GM23338 (cell line): Measurements from ENCODE around the gene SUMF1. TPM values are rescaled to one million over a fixed set of nuclear protein-coding genes. Genes with fewer than 3 reads are reported as not detected.

Experiments
- ATAC-seq: fragments of 200-7000 bp; cut with Tn5 transposase; 3 replicates; pipeline ENCODE4 v1.9.1; 2020
- DNase-seq: peaks from one replicate; pipeline ENCODE4 v3.0.0-alpha.2; 2015; ENCODE audit warnings: low spot score
- H2AFZ ChIP-seq: fragments of 200-600 bp; sonication (generic); 2 replicates; pipeline ENCODE4 v1.8.0; 2016; ENCODE audit warnings: antibody characterized with exemption, mild to moderate bottlenecking, moderate library complexity
- H3F3A ChIP-seq: fragments of 200-600 bp; sonication (generic); replicated peaks from 2 replicates; pipeline ENCODE4 v1.8.0; 2017; ENCODE audit warnings: antibody characterized with exemption, mixed run types, low read depth
- H3K27ac ChIP-seq: fragments of 200-600 bp; sonication (generic); 2 replicates; pipeline ENCODE4 v1.6.1; 2016; ENCODE audit warnings: low read depth
- H3K27me3 ChIP-seq: fragments of 200-600 bp; sonication (generic); 2 replicates; pipeline ENCODE4 v1.8.0; 2016; ENCODE audit warnings: mild to moderate bottlenecking, mixed run types, moderate library complexity; ENCODE audit not compliant: insufficient read depth
- H3K36me3 ChIP-seq: fragments of 200-600 bp; sonication (generic); 2 replicates; pipeline ENCODE4 v1.8.0; 2016; ENCODE audit warnings: mild to moderate bottlenecking; ENCODE audit not compliant: insufficient read depth
- H3K4me1 ChIP-seq: fragments of 200-600 bp; sonication (generic); 2 replicates; pipeline ENCODE4 v1.8.0; 2016; ENCODE audit warnings: mild to moderate bottlenecking, moderate library complexity; ENCODE audit not compliant: insufficient read depth
- H3K4me2 ChIP-seq: fragments of 200-600 bp; sonication (generic); 2 replicates; pipeline ENCODE4 v1.7.1; 2017; ENCODE audit warnings: mixed run types
- H3K4me3 ChIP-seq: fragments of 200-600 bp; sonication (generic); 2 replicates; pipeline ENCODE4 v1.6.1; 2016; ENCODE audit warnings: mixed run types
- H3K79me2 ChIP-seq: fragments of 200-600 bp; sonication (generic); replicated peaks from 2 replicates; pipeline ENCODE4 v1.8.0; 2017; ENCODE audit warnings: mild to moderate bottlenecking; ENCODE audit not compliant: insufficient read depth
- H3K9me2 ChIP-seq: fragments of 200-600 bp; sonication (generic); 2 replicates; pipeline ENCODE4 v1.8.0; 2017; ENCODE audit not compliant: insufficient read depth
- H4K20me1 ChIP-seq: fragments of 200-600 bp; sonication (generic); replicated peaks from 2 replicates; pipeline ENCODE4 v1.8.0; 2017; ENCODE audit warnings: mild to moderate bottlenecking; ENCODE audit not compliant: insufficient read depth
- H3K27ac Mint-ChIP-seq: 2 replicates; pipeline ENCODE4 v1.8.0; 2020; ENCODE audit warnings: inconsistent platforms, mild to moderate bottlenecking, moderate library complexity, mixed read lengths
- H3K27me3 Mint-ChIP-seq: 3 replicates; pipeline ENCODE4 v1.8.0; 2022; ENCODE audit warnings: low read depth, mild to moderate bottlenecking, moderate library complexity, mixed read lengths, inconsistent platforms; ENCODE audit not compliant: insufficient read depth, poor library complexity
- H3K36me3 Mint-ChIP-seq: 3 replicates; pipeline ENCODE4 v1.8.0; 2021; ENCODE audit warnings: low read depth, mild to moderate bottlenecking, inconsistent platforms, moderate library complexity, mixed read lengths
- H3K4me1 Mint-ChIP-seq: 3 replicates; pipeline ENCODE4 v1.8.0; 2020; ENCODE audit warnings: mild to moderate bottlenecking, inconsistent platforms, mixed read lengths
- H3K4me3 Mint-ChIP-seq: 3 replicates; pipeline ENCODE4 v1.8.0; 2021; ENCODE audit warnings: moderate library complexity, mild to moderate bottlenecking, inconsistent platforms, mixed read lengths
- H3K9me3 Mint-ChIP-seq: 3 replicates; pipeline ENCODE4 v1.8.0; 2020; ENCODE audit warnings: moderate library complexity, mild to moderate bottlenecking, inconsistent platforms, mixed read lengths
- CREB1 ChIP-seq: fragments of 250-450 bp; sonication (Bioruptor Pico); IDR thresholded peaks from 2 replicates; pipeline ENCODE4 v1.5.0; 2020; ENCODE audit warnings: low read depth, mild to moderate bottlenecking, moderate library complexity
- JUNB ChIP-seq: IDR thresholded peaks from one replicate; pipeline ENCODE4 v1.6.1; 2016; ENCODE audit warnings: antibody characterized with exemption; ENCODE audit not compliant: unreplicated experiment
- NANOG ChIP-seq: IDR thresholded peaks from 2 replicates; pipeline ENCODE4 v1.6.1; 2016; ENCODE audit warnings: antibody characterized with exemption, borderline replicate concordance
- POLR2AphosphoS5 ChIP-seq: IDR thresholded peaks from 2 replicates; pipeline ENCODE4 v1.6.1; 2016; ENCODE audit warnings: antibody characterized with exemption, low read depth
- STAT1 ChIP-seq: IDR thresholded peaks from one replicate; pipeline ENCODE4 v1.6.1; 2016; ENCODE audit warnings: antibody characterized with exemption; ENCODE audit not compliant: unreplicated experiment
- ZNF114 ChIP-seq: fragments of 250-450 bp; sonication (Bioruptor Pico); IDR thresholded peaks from 2 replicates; pipeline ENCODE4 v1.5.0; 2020; ENCODE audit warnings: mild to moderate bottlenecking, moderate library complexity
- ZNF331 ChIP-seq: fragments of 250-450 bp; sonication (Bioruptor Pico); IDR thresholded peaks from 2 replicates; pipeline ENCODE4 v1.5.0; 2020; ENCODE audit warnings: low read depth, mild to moderate bottlenecking, moderate library complexity
- polyA plus RNA-seq: library from polyadenylated mRNA; unstranded; fragments of >200 nt; fragmentation: Nextera tagmentation; extraction: Ambion mirVana; gene quantifications from 2 replicates; pipeline ENCODE4 v1.2.1, GENCODE V29; 2016
- total RNA-seq: library from RNA; depleted of rRNA; stranded (reverse); fragments of >200 nt; shearing (Covaris generic); gene quantifications from 2 replicates; pipeline ENCODE4 v1.2.3, GENCODE V29; 2014
- TF ChIP-seq, protein P1 (sequence below), 2 experiments: fragments of 200-600 bp in 1 of 2; sonication (generic) in 1 of 2; conservative IDR thresholded peaks; 2 replicates each; pipeline versions ENCODE4 v1.5.1 to v1.6.1; 2016 to 2017; ENCODE audit warnings: antibody characterized with exemption in 2 of 2, low read depth in 2 of 2, mild to moderate bottlenecking in 2 of 2, moderate library complexity in 1 of 2
- TF ChIP-seq, protein P2 (sequence below): IDR thresholded peaks from 2 replicates; pipeline ENCODE4 v1.6.1; 2016; ENCODE audit warnings: antibody characterized with exemption
- TF ChIP-seq, protein P3 (sequence below): IDR thresholded peaks from one replicate; pipeline ENCODE4 v1.6.1; 2018; ENCODE audit warnings: antibody characterized with exemption; ENCODE audit not compliant: unreplicated experiment

The SUMF1 gene
- total and polyA plus RNA-seq, 2 experiments from 2014 or later: 6.9 to 20.3 TPM

DNA sequence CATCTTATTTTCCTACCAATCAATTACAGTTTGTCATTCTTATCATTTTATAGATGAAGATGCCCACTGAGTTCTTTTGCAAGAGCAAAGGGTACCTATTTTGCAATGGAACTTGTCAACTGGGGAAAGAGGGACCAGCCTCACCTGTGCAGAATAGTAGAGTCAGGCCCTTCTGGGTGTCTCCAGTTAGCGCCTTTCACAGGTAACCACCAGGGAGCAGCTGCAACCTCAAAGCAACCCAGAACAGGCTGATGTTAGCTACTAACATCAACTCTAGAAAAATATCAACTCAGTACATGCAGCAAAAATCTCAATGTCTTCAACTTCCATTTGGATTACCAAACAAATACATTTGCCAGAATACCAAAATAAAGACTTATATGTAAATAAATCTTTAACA, 47.1 kb downstream of the SUMF1 start:
- Histone ChIP-seq H2AFZ (no peak overlapping the region), H3K27me3 (no peaks in the 10 kb centered on the region), H3K4me3 (no peak overlapping the region), H3K9me2 (no peaks in the 10 kb centered on the region), H3K27ac (no peak overlapping the region), H3K79me2 (no peaks in the 10 kb centered on the region), H3F3A (no peaks in the 10 kb centered on the region), H3K36me3 (peaks cover 5% of the 10 kb centered on the region; the same call in 1 of the 2 replicates), H4K20me1 (no peaks in the 10 kb centered on the region), H3K4me1 (no peaks in the 10 kb centered on the region), H3K4me2 (no peak overlapping the region)
- ATAC-seq (peak; percentile 59), DNase-seq (peak; percentile 17)
- H3K27ac Mint-ChIP-seq: no peak overlapping the region
- H3K9me3 Mint-ChIP-seq: no peaks in the 10 kb centered on the region
- no peak overlapping the region for H3K4me3 Mint-ChIP-seq
- no peaks in the 10 kb centered on the region for H3K4me1 Mint-ChIP-seq
- no peaks in the 10 kb centered on the region for H3K36me3 Mint-ChIP-seq
- TF ChIP-seq, protein P1, sequence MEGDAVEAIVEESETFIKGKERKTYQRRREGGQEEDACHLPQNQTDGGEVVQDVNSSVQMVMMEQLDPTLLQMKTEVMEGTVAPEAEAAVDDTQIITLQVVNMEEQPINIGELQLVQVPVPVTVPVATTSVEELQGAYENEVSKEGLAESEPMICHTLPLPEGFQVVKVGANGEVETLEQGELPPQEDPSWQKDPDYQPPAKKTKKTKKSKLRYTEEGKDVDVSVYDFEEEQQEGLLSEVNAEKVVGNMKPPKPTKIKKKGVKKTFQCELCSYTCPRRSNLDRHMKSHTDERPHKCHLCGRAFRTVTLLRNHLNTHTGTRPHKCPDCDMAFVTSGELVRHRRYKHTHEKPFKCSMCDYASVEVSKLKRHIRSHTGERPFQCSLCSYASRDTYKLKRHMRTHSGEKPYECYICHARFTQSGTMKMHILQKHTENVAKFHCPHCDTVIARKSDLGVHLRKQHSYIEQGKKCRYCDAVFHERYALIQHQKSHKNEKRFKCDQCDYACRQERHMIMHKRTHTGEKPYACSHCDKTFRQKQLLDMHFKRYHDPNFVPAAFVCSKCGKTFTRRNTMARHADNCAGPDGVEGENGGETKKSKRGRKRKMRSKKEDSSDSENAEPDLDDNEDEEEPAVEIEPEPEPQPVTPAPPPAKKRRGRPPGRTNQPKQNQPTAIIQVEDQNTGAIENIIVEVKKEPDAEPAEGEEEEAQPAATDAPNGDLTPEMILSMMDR (conservative IDR thresholded peaks at IDR 0.05; ENCODE audit: low read depth in 2 of 2): peak; percentile 31 to 38; a peak in 3 of 4 replicates
- TF ChIP-seq, protein P2, sequence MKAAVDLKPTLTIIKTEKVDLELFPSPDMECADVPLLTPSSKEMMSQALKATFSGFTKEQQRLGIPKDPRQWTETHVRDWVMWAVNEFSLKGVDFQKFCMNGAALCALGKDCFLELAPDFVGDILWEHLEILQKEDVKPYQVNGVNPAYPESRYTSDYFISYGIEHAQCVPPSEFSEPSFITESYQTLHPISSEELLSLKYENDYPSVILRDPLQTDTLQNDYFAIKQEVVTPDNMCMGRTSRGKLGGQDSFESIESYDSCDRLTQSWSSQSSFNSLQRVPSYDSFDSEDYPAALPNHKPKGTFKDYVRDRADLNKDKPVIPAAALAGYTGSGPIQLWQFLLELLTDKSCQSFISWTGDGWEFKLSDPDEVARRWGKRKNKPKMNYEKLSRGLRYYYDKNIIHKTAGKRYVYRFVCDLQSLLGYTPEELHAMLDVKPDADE: no peak
- no peaks in the 10 kb centered on the region for H3K27me3 Mint-ChIP-seq

DNA sequence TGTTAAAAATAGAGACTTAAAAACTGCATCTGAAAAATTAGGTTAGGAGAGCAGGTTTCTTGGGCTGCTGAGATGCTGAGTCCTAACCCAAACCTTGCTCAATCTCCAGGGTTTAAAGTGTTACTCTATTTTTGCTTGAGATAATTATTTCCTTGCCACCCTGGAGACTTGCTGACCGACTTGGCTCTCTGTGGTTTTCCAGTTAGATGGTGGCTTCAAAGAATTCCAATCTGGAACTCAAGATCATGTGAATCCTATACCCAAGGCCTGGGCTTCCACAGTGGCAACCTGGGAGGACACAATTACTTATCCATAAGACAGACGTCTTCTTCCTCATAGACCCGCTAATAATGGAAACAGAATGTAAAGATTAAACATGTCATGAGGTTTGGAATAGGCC, 47.7 kb downstream of the SUMF1 start:
- H3K27me3 ChIP-seq: no peaks in the 10 kb centered on the region
- H3F3A ChIP-seq: no peaks in the 10 kb centered on the region
- H2AFZ ChIP-seq: no peak overlapping the region
- Mint-ChIP-seq H3K4me3 (no peak overlapping the region), H3K27ac (no peak overlapping the region), H3K27me3 (no peaks in the 10 kb centered on the region), H3K36me3 (no peaks in the 10 kb centered on the region), H3K4me1 (no peaks in the 10 kb centered on the region), H3K9me3 (no peaks in the 10 kb centered on the region)
- H3K4me3 ChIP-seq: no peak overlapping the region
- no peaks in the 10 kb centered on the region for H3K9me2 ChIP-seq
- no peaks in the 10 kb centered on the region for H4K20me1 ChIP-seq
- no peak overlapping the region for H3K4me2 ChIP-seq
- no peak for ATAC-seq
- DNase-seq: no peak
- no peak overlapping the region for H3K27ac ChIP-seq
- no peaks in the 10 kb centered on the region for H3K4me1 ChIP-seq
- peaks cover 5% of the 10 kb centered on the region; the same call in 1 of the 2 replicates for H3K36me3 ChIP-seq
- H3K79me2 ChIP-seq: no peaks in the 10 kb centered on the region
- TF ChIP-seq POLR2AphosphoS5: no peak
- no peak for TF ChIP-seq ZNF331
- TF ChIP-seq ZNF114: no peak
- TF ChIP-seq, protein P2: no peak
- TF ChIP-seq, protein P1 (conservative IDR thresholded peaks at IDR 0.05; ENCODE audit: low read depth in 2 of 2): no peak
- no peak for TF ChIP-seq CREB1
- TF ChIP-seq, protein P3, sequence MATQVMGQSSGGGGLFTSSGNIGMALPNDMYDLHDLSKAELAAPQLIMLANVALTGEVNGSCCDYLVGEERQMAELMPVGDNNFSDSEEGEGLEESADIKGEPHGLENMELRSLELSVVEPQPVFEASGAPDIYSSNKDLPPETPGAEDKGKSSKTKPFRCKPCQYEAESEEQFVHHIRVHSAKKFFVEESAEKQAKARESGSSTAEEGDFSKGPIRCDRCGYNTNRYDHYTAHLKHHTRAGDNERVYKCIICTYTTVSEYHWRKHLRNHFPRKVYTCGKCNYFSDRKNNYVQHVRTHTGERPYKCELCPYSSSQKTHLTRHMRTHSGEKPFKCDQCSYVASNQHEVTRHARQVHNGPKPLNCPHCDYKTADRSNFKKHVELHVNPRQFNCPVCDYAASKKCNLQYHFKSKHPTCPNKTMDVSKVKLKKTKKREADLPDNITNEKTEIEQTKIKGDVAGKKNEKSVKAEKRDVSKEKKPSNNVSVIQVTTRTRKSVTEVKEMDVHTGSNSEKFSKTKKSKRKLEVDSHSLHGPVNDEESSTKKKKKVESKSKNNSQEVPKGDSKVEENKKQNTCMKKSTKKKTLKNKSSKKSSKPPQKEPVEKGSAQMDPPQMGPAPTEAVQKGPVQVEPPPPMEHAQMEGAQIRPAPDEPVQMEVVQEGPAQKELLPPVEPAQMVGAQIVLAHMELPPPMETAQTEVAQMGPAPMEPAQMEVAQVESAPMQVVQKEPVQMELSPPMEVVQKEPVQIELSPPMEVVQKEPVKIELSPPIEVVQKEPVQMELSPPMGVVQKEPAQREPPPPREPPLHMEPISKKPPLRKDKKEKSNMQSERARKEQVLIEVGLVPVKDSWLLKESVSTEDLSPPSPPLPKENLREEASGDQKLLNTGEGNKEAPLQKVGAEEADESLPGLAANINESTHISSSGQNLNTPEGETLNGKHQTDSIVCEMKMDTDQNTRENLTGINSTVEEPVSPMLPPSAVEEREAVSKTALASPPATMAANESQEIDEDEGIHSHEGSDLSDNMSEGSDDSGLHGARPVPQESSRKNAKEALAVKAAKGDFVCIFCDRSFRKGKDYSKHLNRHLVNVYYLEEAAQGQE: no peak
- TF ChIP-seq NANOG: no peak
- no peak for TF ChIP-seq JUNB
- TF ChIP-seq STAT1: no peak
